Inflammatory macrophage (primary cell): Measurements from ENCODE around the gene ANKAR.
"Not testable (repeated sequence)": the region's sequence is repeated elsewhere in the genome, so short reads cannot be mapped to it uniquely, and the experiment has no call there.

Experiments
- DNase-seq, 2 donors: peaks; one replicate each; pipeline ENCODE4 v3.0.0-alpha.2; 2020 to 2022

Gene ANKAR

DNA sequence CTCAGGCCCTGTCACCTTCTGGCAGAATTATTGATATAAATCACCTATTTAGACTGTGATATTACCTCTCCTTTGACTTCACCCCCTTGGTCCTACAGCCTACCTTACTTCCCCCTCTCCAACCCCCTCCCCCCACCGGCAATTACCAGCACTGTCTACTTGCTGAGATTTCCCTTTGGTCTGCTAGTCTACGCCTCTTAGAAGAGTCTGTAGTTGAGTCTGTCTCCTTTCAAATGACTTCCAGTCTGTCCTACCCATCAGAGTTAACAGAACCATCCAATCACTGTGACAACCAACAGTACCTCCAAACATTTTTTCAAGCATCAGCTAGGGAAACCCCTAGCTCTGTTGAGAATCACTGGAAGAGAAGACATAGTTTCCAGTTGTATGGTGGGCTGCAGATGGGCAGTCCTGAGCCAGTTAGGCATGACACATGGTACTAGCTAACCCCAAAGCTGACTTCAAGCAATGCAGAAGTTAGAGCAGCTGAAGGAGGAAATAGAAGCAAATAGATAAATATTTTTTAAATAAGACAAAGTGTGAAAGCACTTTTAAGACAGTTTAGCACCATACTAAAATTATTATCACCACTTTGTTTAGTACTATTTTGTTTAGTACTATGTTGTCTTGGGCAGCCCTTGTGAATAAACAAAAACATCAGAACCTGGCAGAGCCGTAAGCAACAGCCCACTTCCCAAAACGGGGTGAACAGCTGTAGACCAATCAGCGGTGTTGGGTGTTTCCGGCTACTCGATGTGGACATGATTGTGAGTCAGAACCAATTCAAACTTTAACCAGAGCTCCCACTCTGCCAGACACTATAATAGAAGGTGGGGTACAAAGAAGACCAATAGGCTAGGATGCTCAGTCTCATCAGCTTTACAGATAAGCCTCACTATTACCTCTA, 15.9 kb upstream of the ANKAR start:
- peak; percentile 63 to 74 for DNase-seq

DNA sequence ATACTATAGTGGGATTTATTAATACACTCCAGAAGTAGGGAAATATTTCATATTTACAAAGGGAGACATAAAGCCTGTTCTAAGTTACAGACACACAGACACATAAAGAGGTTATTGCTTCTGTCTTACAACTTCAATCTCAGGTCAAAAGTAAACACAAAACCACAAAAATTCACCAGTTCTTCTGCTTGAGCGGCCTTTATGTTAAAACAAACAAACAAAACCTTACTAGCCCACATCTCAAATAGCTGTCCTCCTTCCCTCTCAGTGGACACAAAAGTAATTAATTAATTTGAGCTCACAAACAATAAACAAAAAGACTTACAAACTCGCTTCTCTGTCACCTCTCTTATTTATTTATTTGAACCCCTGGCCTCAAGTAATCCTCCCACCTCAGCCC, 14.7 kb upstream of the ANKAR start:
- DNase-seq: no peak

GRCh38 chr2:189660803-189661147, 13.7 kb upstream of the ANKAR start:
- no peak for DNase-seq

DNA sequence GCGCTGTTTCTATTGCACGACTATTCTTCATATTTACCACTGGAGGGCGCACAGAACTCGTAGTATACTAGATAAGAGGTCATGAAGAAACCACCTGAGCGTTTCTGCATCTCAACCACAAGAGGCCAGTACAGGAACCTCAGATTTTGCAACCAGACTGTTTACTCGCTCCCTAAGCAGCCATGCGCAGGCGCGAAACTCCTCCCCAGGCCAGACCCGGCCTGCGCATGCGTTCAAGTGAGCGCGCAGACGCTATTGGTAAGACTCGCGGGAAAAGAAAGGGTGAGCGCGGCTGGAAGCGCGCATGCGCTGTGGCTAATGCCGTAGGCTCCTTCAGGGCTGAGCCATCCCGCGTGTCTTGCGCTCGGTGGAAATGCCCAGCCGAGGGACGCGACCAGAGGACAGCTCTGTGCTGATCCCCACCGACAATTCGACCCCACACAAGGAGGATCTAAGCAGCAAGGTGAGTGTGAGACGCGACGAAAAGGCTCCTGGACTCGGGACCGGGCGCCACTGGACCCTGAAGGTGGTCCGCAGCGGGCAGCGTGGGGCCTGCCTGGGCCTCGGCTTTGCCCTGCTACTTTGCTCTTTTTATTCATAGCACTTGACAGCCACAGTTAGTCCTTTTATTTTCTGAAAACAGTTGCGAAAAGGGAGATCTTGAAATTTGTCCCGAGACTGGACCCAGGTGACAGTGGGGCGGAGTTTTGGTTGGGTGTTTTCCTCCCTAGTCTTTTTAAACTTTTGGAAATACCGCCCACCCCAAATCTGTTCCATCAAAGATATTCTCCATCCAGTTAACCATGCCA, 13.1 kb upstream of the ANKAR start, which contains the start of gene ASNSD1:
TSS of gene ASNSD1 (plus strand) at position 312 of the 809 bp plus-strand sequence. CDS start 4,674 bp downstream, outside the sequence.
- DNase-seq: peak; percentile 100

GRCh38 chr2:189661957-189662321, 12.5 kb upstream of the ANKAR start:
- DNase-seq: no peak

GRCh38 chr2:189662669-189663226, 11.7 kb upstream of the ANKAR start:
- DNase-seq: no peak

- not testable (repeated sequence) for DNase-seq
Observed at GRCh38 chr2:189663319-189663718, 11.2 kb upstream of the ANKAR start.

GRCh38 chr2:189669913-189670312, 4.6 kb upstream of the ANKAR start:
- no peak for DNase-seq

GRCh38 chr2:189673661-189674373, 653 bp upstream of the ANKAR start:
- no peak for DNase-seq

DNA sequence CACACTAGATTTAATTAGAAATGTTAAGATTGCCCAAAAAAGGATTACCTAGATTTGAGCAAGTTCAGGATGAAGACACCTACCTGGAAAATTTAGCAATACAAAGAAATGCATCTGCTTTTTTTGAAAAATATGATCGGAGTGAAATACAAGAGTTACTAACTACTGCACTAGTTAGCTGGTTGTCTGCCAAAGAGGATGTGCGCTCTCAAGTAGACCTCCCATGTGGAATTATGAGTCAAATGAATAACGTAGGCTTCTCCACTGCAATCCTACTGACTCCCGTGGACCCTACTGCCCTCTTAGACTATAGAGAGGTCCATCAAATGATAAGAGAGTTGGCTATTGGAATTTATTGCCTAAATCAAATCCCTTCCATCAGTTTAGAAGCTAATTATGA, 2.0 kb downstream of the ANKAR start:
- DNase-seq: no peak

GRCh38 chr2:189679226-189679625, 4.8 kb downstream of the ANKAR start:
- DNase-seq: peak in 1 of 2 donors; percentile 36

DNA sequence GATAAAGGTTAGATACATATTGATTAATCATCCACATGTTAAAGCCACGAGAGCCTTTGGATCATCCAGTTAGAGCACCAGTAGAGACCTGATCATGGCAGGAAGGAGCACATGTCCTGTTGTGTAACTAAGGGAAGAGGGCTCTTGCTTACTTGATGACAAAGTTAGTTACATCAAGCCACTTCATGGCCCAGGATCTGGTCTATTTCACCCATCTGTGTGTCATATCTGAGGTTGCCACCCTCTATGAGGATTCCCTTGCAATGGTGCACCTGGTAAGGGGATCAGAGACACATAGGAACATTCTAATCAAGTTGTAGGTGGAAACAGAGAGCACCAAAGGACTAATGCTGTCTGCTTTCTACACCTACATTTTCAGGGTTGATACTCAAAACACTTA, 6.7 kb downstream of the ANKAR start:
- DNase-seq: no peak

GRCh38 chr2:189681903-189682302, 7.4 kb downstream of the ANKAR start:
- DNase-seq: no peak

- no peak for DNase-seq
Observed at GRCh38 chr2:189683348-189683747, 8.9 kb downstream of the ANKAR start.

DNA sequence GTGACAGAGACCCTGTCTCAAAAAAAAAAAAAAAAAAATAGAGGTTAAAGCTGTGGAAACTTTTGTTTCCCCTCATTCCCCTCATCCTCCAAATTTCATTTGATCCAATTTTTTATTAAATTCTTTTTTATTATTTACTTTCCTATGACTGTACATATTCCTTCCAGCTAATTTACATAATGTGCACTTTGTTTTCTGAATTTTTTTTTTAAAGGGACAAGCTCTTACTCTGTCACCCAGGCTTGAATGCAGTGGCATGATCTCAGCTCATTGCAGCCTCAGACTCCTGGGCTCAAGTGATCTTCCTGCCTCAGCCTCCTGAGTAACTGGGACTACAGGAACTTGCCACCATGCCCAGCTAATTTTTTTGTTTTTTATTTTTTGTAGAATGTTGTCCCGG, 10.3 kb downstream of the ANKAR start:
- no peak for DNase-seq

- DNase-seq: no peak
Observed at GRCh38 chr2:189685540-189686229, 11.2 kb downstream of the ANKAR start.

DNA sequence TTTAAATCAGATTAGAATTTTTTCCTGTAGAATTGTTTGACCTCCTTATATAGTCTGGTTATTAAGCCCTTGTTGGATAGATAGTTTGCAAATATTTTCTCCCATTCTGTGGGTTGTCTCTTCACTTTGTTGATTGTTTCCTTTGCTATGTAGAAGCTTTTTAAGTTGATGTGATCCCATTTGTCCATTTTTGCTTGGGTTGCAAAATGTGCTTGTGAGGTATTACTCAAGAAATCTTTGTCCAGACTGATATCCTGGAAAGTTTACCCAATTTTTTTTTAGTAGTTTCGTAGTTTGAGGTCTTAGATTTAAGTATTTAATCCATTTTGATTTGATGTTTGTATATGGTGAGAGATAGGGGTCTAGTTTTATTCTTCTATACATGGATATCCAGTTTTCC, 13.3 kb downstream of the ANKAR start:
- DNase-seq: not testable (repeated sequence)

GRCh38 chr2:189696223-189696622, 21.8 kb downstream of the ANKAR start:
- no peak for DNase-seq

DNA sequence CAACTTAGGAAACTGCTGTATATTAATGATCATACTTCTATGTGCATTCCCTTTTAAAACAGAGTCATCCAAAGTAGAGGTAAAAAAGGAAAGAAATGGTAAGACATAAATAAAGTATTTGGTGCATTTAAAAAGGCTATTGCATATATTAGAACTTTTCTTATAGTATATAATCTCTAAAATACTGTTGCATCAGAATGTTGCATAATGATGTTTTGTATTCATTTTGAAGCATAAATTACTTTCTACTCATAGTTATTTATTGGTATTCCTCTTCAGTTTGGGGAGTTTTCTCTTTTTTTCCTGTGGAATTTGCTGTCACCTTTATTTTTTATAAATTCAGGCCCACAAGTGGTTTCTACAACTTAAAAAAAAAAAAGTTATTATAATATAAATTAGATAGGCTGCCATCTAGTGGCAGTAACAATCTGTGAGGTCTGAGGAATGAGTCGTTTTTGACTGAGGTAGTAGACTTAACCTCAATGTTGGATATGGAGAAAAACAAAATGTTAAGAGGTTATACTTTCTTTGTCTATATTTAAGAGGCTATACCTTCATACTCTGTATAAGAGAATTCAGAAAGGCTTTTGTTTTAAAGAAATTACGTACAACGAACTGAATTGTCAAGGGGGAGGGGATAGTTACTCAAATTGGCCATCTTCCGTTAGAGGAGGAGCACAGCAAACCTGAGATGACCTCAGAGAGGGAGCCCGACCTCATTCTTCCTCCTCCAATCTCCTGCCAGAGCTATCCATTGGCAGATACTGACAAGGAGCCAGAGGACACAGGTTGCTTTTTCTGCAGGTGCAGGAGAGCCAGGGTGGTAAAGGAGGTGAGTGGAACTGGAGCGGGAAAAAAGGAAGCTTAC, 23.8 kb downstream of the ANKAR start:
- peak; percentile 43 to 67 for DNase-seq

DNA sequence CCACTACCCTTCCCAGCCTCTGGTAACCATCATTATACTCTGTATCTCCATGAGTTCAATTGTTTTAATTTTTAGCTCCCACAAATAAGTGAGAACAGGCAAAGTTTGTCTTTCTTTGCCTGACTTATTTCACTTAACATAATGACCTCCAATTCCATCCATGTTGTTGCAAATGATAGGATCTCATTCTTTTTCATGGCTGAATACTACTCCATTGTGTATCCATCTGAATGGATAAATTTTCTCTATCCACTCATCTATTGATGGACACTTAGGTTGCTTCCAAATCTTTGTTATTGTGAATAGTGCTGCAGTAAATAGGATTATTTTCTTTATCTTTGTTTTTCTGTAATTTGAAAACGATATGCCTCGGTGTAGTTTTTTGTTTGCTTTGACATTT, 26.2 kb downstream of the ANKAR start:
- no peak for DNase-seq

- no peak for DNase-seq
Observed at GRCh38 chr2:189702071-189702470, 27.6 kb downstream of the ANKAR start.
